SK-MEL-5 (cell line): ENCODE data around the gene CCNJL. TPM values are rescaled to one million over a fixed set of nuclear protein-coding genes. Genes with fewer than 3 reads are reported as not detected.
"Not testable (repeated sequence)": the region's sequence is repeated elsewhere in the genome, so short reads cannot be mapped to it uniquely, and the experiment has no call there.

Experiments
- DNase-seq: peaks from one replicate; pipeline ENCODE4 v3.0.0-alpha.2; 2016; ENCODE audit warnings: low read depth, low spot score
- in situ Hi-C: cut with HindIII; loops from 2 replicates; pipeline ENCODE4 v1.10.0; 2016; ENCODE audit warnings: low sequenced_read_pairs, high pct_unique_total_duplicates, low pct_unique_long_range_greater_than_20kb
- total RNA-seq: library from RNA; depleted of rRNA; stranded (reverse); fragments of >200 nt; shearing (Covaris generic); gene quantifications from 2 replicates; pipeline ENCODE4 v1.2.3, GENCODE V29; 2014

The CCNJL gene
- total RNA-seq, 1 experiment from 2014 or later: 3.2 TPM

DNA sequence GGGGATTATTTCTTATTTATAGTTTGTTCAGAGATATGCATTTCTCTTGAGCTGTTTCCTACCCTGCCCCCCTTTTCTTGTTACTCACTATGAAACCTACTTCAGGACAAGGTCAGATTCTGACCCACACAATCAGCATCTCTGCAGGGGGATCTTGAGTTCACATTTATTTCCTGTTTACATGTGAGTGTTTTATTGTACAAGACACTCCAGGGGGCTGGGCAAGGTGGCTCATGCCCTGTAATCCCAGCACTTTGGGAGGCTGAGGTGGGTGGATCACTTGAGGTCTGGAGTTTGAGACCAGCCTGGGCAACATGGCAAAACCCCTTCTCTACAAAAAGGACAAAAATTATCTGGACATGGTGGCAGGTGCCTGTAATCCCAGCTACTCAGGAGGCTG is 28.1 kb upstream of the CCNJL start:
- in situ Hi-C loops, DNase-seq: not testable (repeated sequence)

DNA sequence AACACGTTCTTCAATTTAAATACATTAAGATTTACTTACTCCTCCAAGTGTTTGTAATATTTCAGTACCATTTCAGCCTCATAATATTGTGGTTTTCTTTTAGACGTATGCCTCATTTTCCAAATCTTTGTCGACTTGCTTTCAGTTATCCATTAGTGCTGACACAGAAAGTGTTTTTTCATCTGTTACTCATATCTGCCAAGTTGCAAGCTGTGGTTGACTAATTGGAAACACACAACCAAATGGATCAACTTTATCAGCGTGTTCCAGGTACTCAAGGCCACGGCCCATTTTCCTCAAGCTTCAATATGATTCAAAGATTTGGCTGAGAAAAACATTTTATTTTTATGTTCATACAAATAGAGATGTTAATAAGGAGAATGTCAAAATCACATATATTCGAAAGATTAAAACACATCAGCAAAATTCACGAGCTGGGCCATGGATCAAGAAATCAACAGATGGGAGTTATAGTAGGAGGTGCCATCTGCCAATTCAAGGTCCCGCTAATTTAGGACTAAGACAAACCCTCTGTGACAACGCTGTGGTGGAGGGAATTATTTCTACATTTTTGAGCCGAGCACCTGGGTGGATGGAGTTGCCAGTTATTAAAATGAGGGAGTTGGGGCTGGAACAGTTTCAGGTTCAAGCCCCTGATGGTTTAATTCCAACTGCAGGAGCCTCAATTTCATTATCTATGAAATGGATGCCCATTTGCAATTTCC is 27.2 kb upstream of the CCNJL start:
- in situ Hi-C loops: no loop called here
- DNase-seq: no peak

DNA sequence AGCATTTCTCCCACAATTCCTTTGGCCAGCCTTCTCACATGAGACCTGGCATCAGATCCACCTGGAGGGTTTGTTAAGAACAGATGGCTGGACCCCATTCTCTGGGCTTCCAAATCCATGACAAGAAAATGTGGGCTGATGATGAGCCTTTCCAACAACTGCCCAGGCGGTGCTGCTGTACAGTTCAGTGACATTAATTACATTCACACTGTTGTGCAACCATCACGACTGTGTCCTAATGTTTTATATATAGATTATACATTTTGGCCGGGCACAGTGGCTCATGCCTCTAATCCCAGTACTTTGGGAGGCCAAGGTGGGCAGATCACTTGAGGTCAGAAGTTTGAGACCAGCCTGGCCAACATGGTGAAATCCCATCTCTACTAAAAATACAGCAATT is 22.4 kb upstream of the CCNJL start:
- in situ Hi-C loops, DNase-seq: not testable (repeated sequence)

DNA sequence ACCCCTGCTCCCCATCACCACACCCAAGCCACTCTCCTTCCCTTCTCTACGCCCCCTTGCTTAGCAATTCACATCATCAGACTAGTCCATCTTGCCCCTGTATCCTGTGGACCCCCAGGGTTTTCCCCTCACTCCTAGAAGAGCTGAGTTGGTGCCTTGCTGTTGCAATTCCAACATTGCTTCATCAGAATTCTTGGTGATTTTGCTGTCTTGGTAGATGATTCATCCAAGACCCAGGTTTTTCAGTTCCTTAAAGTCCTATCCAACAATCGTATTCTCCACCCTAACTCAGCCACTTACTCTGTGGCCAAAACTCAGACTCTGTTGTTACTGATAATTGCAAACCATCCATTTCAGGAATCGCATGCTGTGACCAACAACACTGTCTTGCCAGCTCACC is 21.4 kb upstream of the CCNJL start:
- in situ Hi-C loops: no loop called here
- no peak for DNase-seq

DNA sequence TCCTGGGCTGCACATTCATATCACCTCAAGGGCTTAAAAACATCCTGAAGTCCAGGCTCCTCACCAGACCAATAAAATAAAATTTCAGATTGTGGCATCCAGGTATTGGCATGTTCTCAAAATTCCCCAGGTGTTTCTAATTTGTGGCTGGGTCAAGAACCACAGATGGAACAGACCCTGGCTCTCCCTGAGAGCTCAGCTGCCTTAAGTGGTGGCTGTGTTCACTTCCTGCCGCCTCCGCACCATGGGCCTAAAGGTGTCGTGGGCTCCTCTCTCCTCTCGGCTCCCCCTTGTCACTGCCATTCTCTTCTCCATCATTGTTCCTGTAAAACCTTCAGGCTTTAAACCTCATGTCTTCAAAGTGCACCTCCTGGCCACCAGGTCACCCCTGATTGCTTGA is 17.8 kb upstream of the CCNJL start:
- in situ Hi-C loops: no loop called here
- DNase-seq: no peak

DNA sequence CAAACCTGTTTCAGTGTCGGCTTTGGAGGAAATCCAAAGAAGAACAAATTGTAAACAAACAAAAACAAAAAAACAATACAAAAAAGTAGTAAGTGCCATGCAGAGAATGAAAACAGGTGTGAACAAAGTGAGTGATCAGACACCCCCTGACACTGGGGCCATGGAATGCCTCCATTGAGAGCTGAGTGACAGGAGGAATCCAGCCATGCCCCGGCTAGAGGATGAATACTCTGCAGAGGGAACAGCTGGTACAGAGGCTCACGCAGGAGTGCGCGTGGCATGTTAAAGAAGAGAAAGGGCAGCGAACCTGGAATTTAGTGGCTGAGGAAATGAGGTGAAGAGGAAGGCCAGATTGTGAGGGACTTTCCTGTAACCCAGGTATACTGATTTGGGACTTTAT is 15.5 kb upstream of the CCNJL start:
- no peak for DNase-seq
- in situ Hi-C loops: no loop called here

DNA sequence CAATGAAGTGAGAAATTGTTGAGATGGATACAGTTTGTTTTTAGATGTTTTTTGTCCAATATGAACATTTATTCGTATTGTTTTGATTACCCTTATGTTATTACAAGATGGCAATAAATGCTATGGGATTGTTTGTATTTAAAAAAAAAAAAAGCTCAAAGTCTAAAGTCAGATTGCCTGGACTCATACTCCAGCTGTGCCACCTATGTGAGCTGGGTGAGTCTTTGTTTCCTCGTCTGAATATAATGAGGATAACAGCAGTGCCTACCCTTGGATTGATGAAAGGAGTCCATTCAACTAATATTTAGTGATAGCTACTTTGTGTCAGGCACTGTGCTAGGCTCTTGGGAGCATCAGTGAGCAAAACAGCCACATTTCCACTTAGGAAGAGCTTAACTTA is 14.6 kb upstream of the CCNJL start:
- in situ Hi-C loops: no loop called here

DNA sequence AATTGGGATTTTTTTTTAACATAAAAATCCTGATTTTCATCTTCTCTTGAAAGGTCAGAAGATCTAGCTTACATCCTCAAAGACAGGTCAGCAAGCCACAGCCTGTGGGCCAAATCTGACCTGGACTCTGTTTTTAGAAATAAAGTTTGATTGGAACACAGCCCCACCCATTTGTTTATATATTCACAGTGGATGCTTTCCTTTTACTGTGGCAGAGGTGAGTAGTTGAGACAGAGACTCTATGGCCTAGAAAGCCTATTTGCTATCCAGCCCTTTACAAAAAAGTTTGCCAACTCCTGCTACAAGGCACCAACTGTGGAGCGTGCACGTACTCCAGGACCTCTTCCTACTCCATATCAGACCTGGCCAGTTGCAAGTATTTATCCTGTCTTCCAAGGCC is 13.4 kb upstream of the CCNJL start:
- in situ Hi-C loops: no loop called here
- DNase-seq: no peak

More for the DNA sequence above, 14.6 kb upstream of the CCNJL start:
- DNase-seq: no peak

DNA sequence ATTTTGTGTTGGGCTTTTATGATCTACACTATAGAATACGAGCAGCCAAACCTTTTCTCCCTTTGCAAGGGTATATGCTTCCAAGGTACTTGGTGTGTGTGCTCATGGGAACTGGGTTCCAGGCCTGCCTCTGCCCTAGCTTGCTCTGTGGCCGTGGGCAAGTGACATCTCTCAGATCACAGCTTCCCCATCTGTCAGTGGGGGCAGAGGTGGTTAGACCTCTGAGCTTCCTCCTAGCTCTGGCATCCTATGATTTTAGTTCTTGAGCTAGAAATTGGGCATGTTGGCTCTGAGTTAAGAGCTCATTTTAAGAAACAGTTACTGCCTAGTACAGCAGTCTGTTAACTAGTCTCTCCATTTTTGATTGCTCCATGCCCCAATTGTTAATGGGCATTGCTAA is 12.5 kb upstream of the CCNJL start:
- DNase-seq: no peak
- in situ Hi-C loops: no loop called here

DNA sequence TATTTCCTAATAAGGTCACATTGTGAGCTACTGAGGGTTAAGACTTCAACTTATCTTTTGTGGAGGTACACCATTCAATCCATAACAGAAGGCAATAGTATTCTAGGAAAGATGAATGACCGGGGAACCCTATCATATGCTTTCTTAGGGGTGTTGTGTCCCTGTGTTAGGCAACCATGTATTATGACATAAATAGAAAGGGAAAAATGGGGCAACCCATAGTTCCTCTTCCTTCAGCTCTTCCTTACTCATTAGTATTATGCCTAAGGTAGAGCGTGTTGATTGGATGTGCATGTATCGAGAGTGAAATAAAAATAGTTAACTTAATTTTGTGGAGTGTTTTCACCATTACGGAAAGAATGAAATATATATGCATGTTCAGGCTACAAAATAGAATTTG is 6.0 kb upstream of the CCNJL start:
- in situ Hi-C loops: no loop called here
- no peak for DNase-seq

DNA sequence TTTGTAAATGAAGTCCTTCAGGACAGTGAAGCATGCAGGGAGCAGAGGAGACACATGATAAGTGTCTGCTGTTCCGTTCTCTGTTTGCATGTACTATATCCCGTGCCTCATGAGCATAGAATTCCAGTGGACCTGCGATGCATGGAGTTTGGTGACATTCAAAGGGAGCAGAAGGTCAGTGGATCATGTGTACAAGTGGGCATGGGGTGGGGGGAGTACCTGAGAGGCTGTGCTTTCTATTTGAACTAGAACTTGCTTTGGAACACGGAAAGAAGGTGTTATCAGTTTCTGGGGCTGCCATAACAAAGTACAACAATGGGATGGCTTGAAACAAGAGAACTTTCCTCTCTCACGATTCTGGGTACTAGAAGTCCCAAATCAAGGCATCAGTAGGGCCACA is 5.1 kb upstream of the CCNJL start:
- in situ Hi-C loops: no loop called here
- DNase-seq: no peak

DNA sequence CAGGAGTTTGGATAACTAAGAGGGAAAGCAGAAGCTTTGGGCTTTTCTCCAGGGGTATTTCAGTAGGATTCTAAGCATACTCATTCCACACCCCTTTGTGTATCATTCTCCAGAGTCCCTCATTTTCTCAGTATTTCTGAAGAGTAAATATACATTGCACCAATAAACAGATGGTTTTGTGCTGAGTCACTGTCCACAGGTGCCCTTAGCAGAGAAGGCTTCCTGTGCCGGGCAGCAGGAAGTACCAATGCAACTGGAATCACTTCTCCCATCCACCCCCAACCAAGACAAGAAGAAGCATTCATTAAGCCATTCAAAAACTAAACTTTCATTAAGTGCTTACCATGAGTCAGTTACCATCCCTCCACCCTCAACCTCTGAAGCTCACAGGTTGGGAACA is 3.6 kb upstream of the CCNJL start:
- peak; percentile 81 for DNase-seq
- in situ Hi-C loops: no loop called here

DNA sequence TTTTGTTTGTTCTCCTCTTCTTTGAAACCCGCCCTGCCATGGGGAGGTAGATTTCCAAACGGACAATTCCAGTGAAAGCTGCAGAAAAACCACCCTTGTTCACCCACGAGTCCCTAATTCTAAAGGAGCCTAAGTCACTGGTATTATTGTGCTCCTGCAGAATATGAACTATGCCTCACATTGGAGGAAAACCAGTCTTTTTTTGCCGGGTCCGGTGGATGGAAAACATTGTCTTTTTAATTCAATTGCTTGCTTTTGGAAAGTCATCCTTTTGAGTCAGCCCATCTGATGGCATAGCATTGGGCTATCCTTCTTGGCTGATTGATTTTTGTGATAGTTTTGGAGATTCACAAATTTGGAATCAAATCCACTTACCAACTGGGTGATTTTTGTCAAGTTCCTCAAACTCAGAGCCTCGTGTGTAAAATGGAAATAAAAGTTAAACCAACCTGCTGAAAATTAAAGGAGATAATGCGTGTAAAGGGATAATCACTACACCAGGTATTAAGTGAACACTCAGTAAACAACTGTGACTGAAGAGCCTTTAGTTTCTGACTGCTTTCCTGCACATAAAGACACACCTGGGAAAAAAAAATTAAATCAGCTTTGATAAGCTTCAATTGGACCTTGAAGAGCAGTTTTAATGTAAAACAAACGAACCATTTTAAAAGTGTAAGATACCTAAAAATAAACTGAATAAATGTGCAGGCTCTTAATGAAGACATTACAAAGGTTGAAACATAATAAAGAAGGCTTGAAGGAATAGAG is 780 bp upstream of the CCNJL start:
- in situ Hi-C loops: no loop called here
- no peak for DNase-seq

DNA sequence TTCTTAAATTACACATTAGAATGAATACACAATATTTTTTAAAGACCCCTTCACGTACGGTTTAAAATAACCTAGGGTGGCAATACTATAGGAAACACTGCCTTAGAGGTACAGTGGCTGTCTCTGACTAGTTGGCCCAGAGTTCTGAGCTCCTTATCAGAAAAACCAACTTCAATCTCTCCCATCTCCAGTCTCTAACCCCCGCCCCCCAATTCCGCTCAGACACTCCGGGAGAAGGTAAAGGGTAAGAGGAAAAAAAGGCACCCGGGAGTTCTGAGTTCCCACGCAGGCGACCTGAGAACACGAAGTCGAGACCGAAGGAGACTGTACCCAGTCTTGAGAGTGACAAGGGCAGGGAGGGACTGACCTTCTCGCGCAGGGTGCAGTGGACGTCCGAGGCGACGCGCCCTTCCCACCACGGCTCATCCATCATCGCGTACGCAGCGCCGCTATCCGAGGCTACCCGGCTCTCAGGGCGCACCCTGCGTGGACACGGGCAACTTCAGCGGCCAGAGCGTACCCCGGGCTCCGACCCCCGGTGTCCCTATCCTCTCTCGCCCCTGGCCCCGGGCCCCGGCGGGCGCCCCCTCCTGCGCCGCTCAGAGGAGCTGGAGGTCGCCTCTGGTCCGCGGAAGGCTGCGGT is 752 bp downstream of the CCNJL start:
- in situ Hi-C loops: no loop called here
- DNase-seq: peak; percentile 10

DNA sequence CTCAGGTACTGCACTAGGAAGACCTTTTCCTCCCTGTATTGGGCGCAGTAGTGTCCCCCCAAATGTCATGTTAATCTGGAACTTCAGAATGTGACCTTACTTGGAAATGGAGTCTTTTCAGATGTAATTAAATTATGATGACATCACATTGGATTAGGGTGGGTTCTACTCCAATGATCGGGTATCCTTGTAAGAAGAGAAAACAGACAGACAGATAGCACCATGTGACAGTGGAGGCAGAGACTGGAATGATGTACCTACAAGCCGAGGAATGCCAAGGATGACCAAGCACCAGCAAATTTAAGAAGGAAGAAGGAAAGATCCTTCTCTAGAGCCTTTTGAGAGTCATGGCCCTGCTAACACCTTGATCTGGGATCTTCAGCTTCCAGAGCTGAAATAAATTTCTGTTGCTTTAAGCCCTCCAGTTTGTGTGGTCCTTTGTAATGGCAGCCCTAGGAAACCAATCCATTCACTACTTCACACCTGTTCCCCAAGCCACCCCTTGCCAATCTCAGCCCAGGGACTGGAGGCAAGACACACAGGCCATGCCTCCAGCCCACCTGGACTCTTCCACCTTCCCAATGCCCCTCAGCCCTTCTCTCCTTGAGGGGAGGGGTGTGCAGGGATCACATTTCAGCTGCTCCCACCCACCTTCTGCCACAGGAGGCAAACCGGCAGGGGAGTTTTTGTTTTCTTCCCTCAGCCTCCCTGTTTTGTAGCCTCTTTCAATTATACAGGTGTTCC is 1.6 kb downstream of the CCNJL start:
- DNase-seq: no peak
- in situ Hi-C loops: no loop called here

DNA sequence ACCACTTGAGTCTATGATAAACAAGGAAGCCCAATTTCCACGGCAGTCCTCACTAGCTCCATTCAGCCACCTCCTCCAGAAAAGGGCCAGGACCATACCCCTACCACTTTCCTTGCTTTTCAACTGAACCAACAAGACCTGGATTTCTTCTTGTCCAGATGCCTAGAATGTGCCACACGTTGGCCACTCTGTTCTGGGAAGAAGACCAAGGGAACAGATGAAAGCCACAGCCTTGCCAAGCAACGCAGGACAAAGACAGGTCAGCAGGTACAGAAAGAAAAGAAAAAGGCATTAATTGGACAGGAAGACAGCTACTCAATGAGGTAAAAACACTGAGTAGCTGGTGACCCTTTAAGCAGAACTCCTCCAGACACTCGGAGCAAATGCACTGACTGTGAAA is 2.2 kb downstream of the CCNJL start:
- DNase-seq: no peak
- in situ Hi-C loops: no loop called here

DNA sequence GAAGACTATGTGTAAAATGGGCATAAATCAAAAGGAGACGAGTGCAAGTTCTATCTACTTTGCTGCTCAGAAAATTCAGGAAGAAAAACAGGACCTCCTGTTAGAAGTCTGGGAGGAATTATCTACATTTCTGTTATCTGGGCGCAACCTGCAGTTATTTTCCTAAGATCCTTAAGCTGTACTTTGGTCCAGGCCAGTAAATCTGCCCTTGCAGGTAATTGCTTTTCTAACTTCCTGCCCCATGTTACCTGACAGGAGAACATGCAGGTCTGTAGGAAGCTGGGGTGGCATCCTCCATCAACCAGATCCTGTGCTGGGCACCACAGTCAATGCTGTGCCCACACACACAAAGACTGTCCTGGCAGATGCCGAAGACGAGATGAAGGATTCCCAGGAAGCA is 5.7 kb downstream of the CCNJL start:
- in situ Hi-C loops: no loop called here
- DNase-seq: no peak

DNA sequence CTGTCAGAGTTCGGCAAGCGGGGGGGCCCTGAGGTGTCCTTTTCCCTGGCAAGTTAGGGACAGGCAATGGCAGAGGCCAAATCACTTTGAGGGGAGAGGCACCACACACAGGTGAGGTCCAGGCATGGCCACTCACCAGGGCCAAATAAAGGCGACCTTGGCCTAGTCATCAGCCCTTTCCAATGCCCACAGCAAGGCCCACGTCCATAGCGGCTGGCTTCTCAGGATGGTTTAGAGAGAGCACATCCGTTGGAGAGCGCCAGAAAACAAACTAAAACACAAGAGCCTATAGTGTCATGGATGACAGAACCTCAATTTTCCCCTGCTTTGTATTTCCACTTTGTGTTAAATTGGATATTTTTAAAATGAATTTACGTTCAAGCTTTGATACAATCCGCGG is 7.0 kb downstream of the CCNJL start:
- in situ Hi-C loops: no loop called here
- no peak for DNase-seq
